ENCODE measurements around the gene JAK1. TPM values are rescaled to one million over a fixed set of nuclear protein-coding genes. Genes with fewer than 3 reads are reported as not detected.
"Not testable (repeated sequence)": the region's sequence is repeated elsewhere in the genome, so short reads cannot be mapped to it uniquely, and the experiment has no call there.

JAK1 gene
- total and polyA plus RNA-seq, 7 donors = 33.7 to 137 (median 101) TPM

- ATAC-seq (no peak), DNase-seq (no peak)
- no peaks in the 10 kb centered on the region for H3K27me3 ChIP-seq (ENCODE audit: insufficient read depth in 3 of 3, low read length in 2 of 3)
- H3K36me3 ChIP-seq (ENCODE audit: insufficient read depth in 1 of 2, low read depth in 1 of 2) = no peaks in the 10 kb centered on the region
- no peaks in the 10 kb centered on the region for H3K9me3 ChIP-seq
- no peak overlapping the region for H3K27ac ChIP-seq
- H3K4me1 ChIP-seq = peaks cover 70% of the 10 kb centered on the region
- intact Hi-C loops (cut with DNase I) = no loop called here
- no peak overlapping the region for H3K4me3 ChIP-seq
- 66 to 71% (median 71%) methylated on average over 2 of the region's 2 CpGs for WGBS, 3 donors
- TF ChIP-seq CTCF (IDR thresholded peaks at IDR 0.05) = no peak
Observed at GRCh38 chr1:64925594-64925993, 40.8 kb downstream of the JAK1 start.

- 47 to 50% (median 50%) methylated on average over 2 of the region's 2 CpGs for WGBS, 3 donors
- DNase-seq (no peak), ATAC-seq (no peak)
- TF ChIP-seq CTCF (IDR thresholded peaks at IDR 0.05) = no peak
- Histone ChIP-seq H3K4me1 (peaks cover 74% of the 10 kb centered on the region), H3K9me3 (no peaks in the 10 kb centered on the region), H3K4me3 (no peak overlapping the region), H3K36me3 (ENCODE audit: insufficient read depth in 1 of 2, low read depth in 1 of 2) (no peaks in the 10 kb centered on the region), H3K27me3 (ENCODE audit: insufficient read depth in 3 of 3, low read length in 2 of 3) (no peaks in the 10 kb centered on the region), H3K27ac (no peak overlapping the region)
- intact Hi-C loops (cut with DNase I) = no loop called here
Observed at GRCh38 chr1:64923294-64923718, 43.0 kb downstream of the JAK1 start.

GRCh38 chr1:64922336-64922735 is 44.0 kb downstream of the JAK1 start:
- H3K4me1 ChIP-seq = peaks cover 74% of the 10 kb centered on the region
- DNase-seq = no peak
- no peaks in the 10 kb centered on the region for H3K36me3 ChIP-seq (ENCODE audit: insufficient read depth in 1 of 2, low read depth in 1 of 2)
- H3K4me3 ChIP-seq = no peak overlapping the region
- intact Hi-C loops (cut with DNase I) = no loop called here
- H3K27me3 ChIP-seq (ENCODE audit: insufficient read depth in 3 of 3, low read length in 2 of 3) = no peaks in the 10 kb centered on the region
- TF ChIP-seq CTCF (IDR thresholded peaks at IDR 0.05) = no peak
- H3K27ac ChIP-seq = no peak overlapping the region
- no peak for ATAC-seq
- 46 to 52% (median 48%) methylated on average over 2 of the region's 2 CpGs for WGBS, 3 donors
- H3K9me3 ChIP-seq = no peaks in the 10 kb centered on the region

- ATAC-seq = no peak
- Histone ChIP-seq H3K27me3 (ENCODE audit: insufficient read depth in 3 of 3, low read length in 2 of 3) (no peaks in the 10 kb centered on the region), H3K27ac (no peak overlapping the region), H3K4me1 (peaks cover 76% of the 10 kb centered on the region), H3K9me3 (no peaks in the 10 kb centered on the region), H3K36me3 (ENCODE audit: insufficient read depth in 1 of 2, low read depth in 1 of 2) (no peaks in the 10 kb centered on the region), H3K4me3 (no peak overlapping the region)
- no peak for DNase-seq
- no peak for TF ChIP-seq CTCF (IDR thresholded peaks at IDR 0.05)
- WGBS, 3 donors = 15 to 34% (median 15%) methylated on average over 2 of the region's 2 CpGs
- intact Hi-C loops (cut with DNase I) = no loop called here
Observed at GRCh38 chr1:64921771-64922170, 44.6 kb downstream of the JAK1 start.

GRCh38 chr1:64920941-64921589 is 45.3 kb downstream of the JAK1 start:
- no peak for ATAC-seq
- H3K27ac ChIP-seq = no peak overlapping the region
- peaks cover 77% of the 10 kb centered on the region for H3K4me1 ChIP-seq

GRCh38 chr1:64919120-64919519 is 47.2 kb downstream of the JAK1 start:
- H3K27me3 ChIP-seq (ENCODE audit: insufficient read depth in 3 of 3, low read length in 2 of 3); H3K4me3 ChIP-seq; H3K36me3 ChIP-seq (ENCODE audit: insufficient read depth in 1 of 2, low read depth in 1 of 2); H3K9me3 ChIP-seq; ATAC-seq; H3K27ac ChIP-seq; intact Hi-C loops (cut with DNase I); DNase-seq: not testable (repeated sequence)
- H3K4me1 ChIP-seq = peaks cover 80% of the 10 kb centered on the region
- 90 to 93% (median 92%) methylated on average over 7 of the region's 7 CpGs for WGBS, 3 donors

More at GRCh38 chr1:64920941-64921589, 45.3 kb downstream of the JAK1 start:
- no peak for TF ChIP-seq CTCF (IDR thresholded peaks at IDR 0.05)
- no peaks in the 10 kb centered on the region for H3K36me3 ChIP-seq (ENCODE audit: insufficient read depth in 1 of 2, low read depth in 1 of 2)
- H3K4me3 ChIP-seq = no peak overlapping the region
- intact Hi-C loops (cut with DNase I) = no loop called here
- no peaks in the 10 kb centered on the region for H3K9me3 ChIP-seq
- no peak for DNase-seq
- whole genome bisulfite sequencing, 3 donors = 58 to 71% (median 61%) methylated on average over 3 of the region's 3 CpGs
- H3K27me3 ChIP-seq (ENCODE audit: insufficient read depth in 3 of 3, low read length in 2 of 3) = no peaks in the 10 kb centered on the region

All from psoas muscle (tissue), 8 donors.